Anterior cingulate cortex (tissue), 58 donors: ENCODE measurements around the gene COX8A.
A peak's percentile ranks its signal among the peaks of the same experiment; 100 is the strongest.
"Not testable (repeated sequence)": the region's sequence is repeated elsewhere in the genome, so short reads cannot be mapped to it uniquely, and the experiment has no call there.

Experiments
- DNase-seq, 58 donors: peaks; one replicate each; lab custom pipeline; 2025; lab: John Stamatoyannopoulos, UW

The COX8A gene

GRCh38 chr11:63966444-63966843 is 8.0 kb upstream of the COX8A start:
- no peak for DNase-seq

- no peak for DNase-seq
These were observed 5.0 kb upstream of the COX8A start for GRCh38 chr11:63969461-63969860.

- no peak for DNase-seq
These were observed 3.5 kb upstream of the COX8A start for GRCh38 chr11:63970902-63971301.

- DNase-seq = not testable (repeated sequence)
These were observed 535 bp upstream of the COX8A start for GRCh38 chr11:63973912-63974258.

GRCh38 chr11:63978551-63979239 is 4.3 kb downstream of the COX8A start:
- no peak for DNase-seq

GRCh38 chr11:63979426-63979825 is 5.0 kb downstream of the COX8A start:
- DNase-seq = no peak

GRCh38 chr11:63985812-63986155 is 11.4 kb downstream of the COX8A start:
- DNase-seq = peak in 8 of 58 donors; percentile 28 to 62 (median 44)

GRCh38 chr11:63986156-63986931 is 11.9 kb downstream of the COX8A start, which contains the start of gene OTUB1:
Gene OTUB1 (plus strand): TSS chr11:63986438. CDS start chr11:63986457, 19 bp downstream.
- DNase-seq = peak; percentile 14 to 91 (median 79)

- no peak for DNase-seq
These were observed 12.6 kb downstream of the COX8A start for GRCh38 chr11:63986932-63987513.

- DNase-seq = no peak
These were observed 17.1 kb downstream of the COX8A start for GRCh38 chr11:63991558-63991957.

GRCh38 chr11:63993100-63993499 is 18.7 kb downstream of the COX8A start:
- no peak for DNase-seq

- no peak for DNase-seq
These were observed 19.6 kb downstream of the COX8A start for GRCh38 chr11:63993993-63994392.

- no peak for DNase-seq
These were observed 22.1 kb downstream of the COX8A start for GRCh38 chr11:63996512-63996911.

GRCh38 chr11:63997104-63997700 is 22.8 kb downstream of the COX8A start:
- DNase-seq = no peak

GRCh38 chr11:63997801-63998337 is 23.4 kb downstream of the COX8A start:
- no peak for DNase-seq

GRCh38 chr11:63998558-63999348 is 24.3 kb downstream of the COX8A start:
- no peak for DNase-seq

GRCh38 chr11:63999349-64000025 is 25.1 kb downstream of the COX8A start:
- DNase-seq = peak in 8 of 58 donors; percentile 8 to 48 (median 20)

- peak in 43 of 58 donors; percentile 14 to 73 (median 43) for DNase-seq
These were observed 25.8 kb downstream of the COX8A start for GRCh38 chr11:64000026-64000739.
